Neural cell (in vitro differentiated cells): ENCODE measurements around the gene CCL2.

Experiments
- EZH2 ChIP-seq: fragments of 200-600, 300-800 bp; shearing (Covaris generic), sonication (generic); IDR thresholded peaks from 2 replicates; pipeline ENCODE4 v1.6.1; 2014; ENCODE audit warnings: antibody characterized with exemption, low read length, borderline replicate concordance, mild to moderate bottlenecking; ENCODE audit not compliant: insufficient read depth, poor library complexity, severe bottlenecking
- POLR2AphosphoS5 ChIP-seq: IDR thresholded peaks from 2 replicates; pipeline ENCODE4 v1.6.1; 2012
- RAD21 ChIP-seq: fragments of 450-650 bp; conservative IDR thresholded peaks from 2 replicates; pipeline ENCODE4 v1.6.1; 2014; ENCODE audit warnings: antibody characterized with exemption, mild to moderate bottlenecking, moderate library complexity
- REST ChIP-seq: IDR thresholded peaks from 2 replicates; pipeline ENCODE4 v1.6.1; 2012; ENCODE audit warnings: borderline replicate concordance
- SMC3 ChIP-seq: fragments of 450-650 bp; conservative IDR thresholded peaks from 2 replicates; pipeline ENCODE4 v1.6.1; 2014; ENCODE audit warnings: antibody characterized with exemption, mild to moderate bottlenecking, moderate library complexity; ENCODE audit not compliant: poor library complexity
- TAF1 ChIP-seq: IDR thresholded peaks from 2 replicates; pipeline ENCODE4 v1.6.1; 2012; ENCODE audit warnings: low read depth
- TF ChIP-seq, protein P1 (sequence below): fragments of 450-650 bp; IDR thresholded peaks from 2 replicates; pipeline ENCODE4 v1.5.1; 2014; ENCODE audit warnings: antibody characterized with exemption, mild to moderate bottlenecking, moderate library complexity; ENCODE audit not compliant: poor library complexity, severe bottlenecking

- TF ChIP-seq, protein P1, sequence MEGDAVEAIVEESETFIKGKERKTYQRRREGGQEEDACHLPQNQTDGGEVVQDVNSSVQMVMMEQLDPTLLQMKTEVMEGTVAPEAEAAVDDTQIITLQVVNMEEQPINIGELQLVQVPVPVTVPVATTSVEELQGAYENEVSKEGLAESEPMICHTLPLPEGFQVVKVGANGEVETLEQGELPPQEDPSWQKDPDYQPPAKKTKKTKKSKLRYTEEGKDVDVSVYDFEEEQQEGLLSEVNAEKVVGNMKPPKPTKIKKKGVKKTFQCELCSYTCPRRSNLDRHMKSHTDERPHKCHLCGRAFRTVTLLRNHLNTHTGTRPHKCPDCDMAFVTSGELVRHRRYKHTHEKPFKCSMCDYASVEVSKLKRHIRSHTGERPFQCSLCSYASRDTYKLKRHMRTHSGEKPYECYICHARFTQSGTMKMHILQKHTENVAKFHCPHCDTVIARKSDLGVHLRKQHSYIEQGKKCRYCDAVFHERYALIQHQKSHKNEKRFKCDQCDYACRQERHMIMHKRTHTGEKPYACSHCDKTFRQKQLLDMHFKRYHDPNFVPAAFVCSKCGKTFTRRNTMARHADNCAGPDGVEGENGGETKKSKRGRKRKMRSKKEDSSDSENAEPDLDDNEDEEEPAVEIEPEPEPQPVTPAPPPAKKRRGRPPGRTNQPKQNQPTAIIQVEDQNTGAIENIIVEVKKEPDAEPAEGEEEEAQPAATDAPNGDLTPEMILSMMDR, result no peak
- TF ChIP-seq TAF1 (no peak), EZH2 (no peak), REST (no peak), SMC3 (no peak), RAD21 (no peak), POLR2AphosphoS5 (no peak)
These were observed 939 bp upstream of the CCL2 start for GRCh38 chr17:34254146-34254545.
